ENCODE measurements around the gene TBC1D14. TPM values are rescaled to one million over a fixed set of nuclear protein-coding genes. Genes with fewer than 3 reads are reported as not detected.

The TBC1D14 gene
- total and polyA plus RNA-seq, 9 of the 15 experiments (the other 6 are each of a cell fraction or from before 2014, with no cell fraction given) = 2.1 to 59.6 (median 44.8) TPM

DNA sequence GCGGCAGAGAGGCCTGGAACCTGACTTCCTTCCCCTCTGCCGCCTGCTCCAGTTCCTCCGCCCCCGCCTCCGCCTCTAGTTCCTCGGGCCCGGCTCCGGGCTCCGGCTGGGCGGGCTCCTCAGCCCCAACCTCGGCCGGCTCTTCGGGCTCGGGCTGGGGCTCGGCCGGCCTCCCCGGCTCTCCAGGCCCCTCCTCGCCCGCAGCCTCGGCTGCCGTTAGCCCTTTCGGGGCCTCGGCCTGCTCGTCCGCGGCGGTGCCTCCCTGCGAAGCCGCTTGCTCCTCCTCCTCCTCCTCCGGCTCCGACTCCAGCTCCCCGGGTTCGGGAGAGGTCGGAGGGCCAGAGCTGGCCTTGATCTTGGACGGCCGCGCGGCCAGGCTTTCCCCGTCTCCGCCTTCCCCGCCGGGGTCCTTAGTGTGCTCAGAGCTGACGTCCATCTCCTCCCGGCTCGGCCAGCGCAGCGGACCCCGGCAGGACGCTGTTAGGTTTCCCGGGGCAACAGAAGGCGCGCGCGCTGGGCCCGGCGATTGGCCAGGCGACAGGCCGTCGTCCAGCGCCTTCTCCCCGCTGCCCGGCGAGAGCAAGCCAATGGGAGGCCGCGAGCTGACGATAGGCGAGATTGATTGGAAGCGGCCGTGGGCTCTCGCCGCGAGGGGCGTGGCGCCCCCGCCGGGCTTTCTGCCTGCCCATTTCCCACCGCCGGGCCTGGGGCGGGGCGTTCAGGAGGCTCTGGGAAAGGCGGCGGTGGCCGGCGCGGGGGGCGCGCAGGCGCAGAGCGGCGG is 133.1 kb downstream of the TBC1D14 start (continued):
- TF ChIP-seq, protein P1, sequence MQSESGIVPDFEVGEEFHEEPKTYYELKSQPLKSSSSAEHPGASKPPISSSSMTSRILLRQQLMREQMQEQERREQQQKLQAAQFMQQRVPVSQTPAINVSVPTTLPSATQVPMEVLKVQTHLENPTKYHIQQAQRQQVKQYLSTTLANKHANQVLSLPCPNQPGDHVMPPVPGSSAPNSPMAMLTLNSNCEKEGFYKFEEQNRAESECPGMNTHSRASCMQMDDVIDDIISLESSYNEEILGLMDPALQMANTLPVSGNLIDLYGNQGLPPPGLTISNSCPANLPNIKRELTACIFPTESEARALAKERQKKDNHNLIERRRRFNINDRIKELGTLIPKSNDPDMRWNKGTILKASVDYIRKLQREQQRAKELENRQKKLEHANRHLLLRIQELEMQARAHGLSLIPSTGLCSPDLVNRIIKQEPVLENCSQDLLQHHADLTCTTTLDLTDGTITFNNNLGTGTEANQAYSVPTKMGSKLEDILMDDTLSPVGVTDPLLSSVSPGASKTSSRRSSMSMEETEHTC (IDR thresholded peaks at IDR 0.05) = no peak
- TF ChIP-seq LEF1 (IDR thresholded peaks at IDR 0.05) (no peak), FIP1L1 (IDR thresholded peaks at IDR 0.05; ENCODE audit: low read depth, low read length, poor library complexity, severe bottlenecking) (peak; percentile 54), CTBP1 (IDR thresholded peaks at IDR 0.05; ENCODE audit: borderline replicate concordance) (peak; percentile 97), HDAC8 (tag; IDR thresholded peaks at IDR 0.05) (no peak), ZNF316 (IDR thresholded peaks at IDR 0.05) (no peak), POU5F1 (IDR thresholded peaks at IDR 0.05; ENCODE audit: borderline replicate concordance, low read depth, low read length, partially characterized antibody) (no peak), MEIS2 (IDR thresholded peaks at IDR 0.05; ENCODE audit: partially characterized antibody) (peak; percentile 77), SNAPC5 (CRISPR knock-in tag; IDR thresholded peaks at IDR 0.05) (no peak), EGR1 (conservative IDR thresholded peaks at IDR 0.05) (peak; percentile 89), CREM (IDR thresholded peaks at IDR 0.05; ENCODE audit: low read depth) (peak; percentile 66; the same call in 1 of the 2 replicates), ZNF121 (CRISPR knock-in tag; conservative IDR thresholded peaks at IDR 0.05) (no peak), ZNF134 (CRISPR knock-in tag; conservative IDR thresholded peaks at IDR 0.05) (no peak), BMI1 (IDR thresholded peaks at IDR 0.05; ENCODE audit: low read length) (peak; percentile 64; the same call in 1 of the 2 replicates), POLR2G (IDR thresholded peaks at IDR 0.05; ENCODE audit: low read depth, low read length) (peak; percentile 65), MAZ (CRISPR knock-in tag; conservative IDR thresholded peaks at IDR 0.05 in 1 of 2, IDR thresholded peaks at IDR 0.05 in 1 of 2) (peak in 1 of 2 experiments; percentile 62; a peak in 2 of 4 replicates), ZNF699 (CRISPR knock-in tag; IDR thresholded peaks at IDR 0.05; ENCODE audit: insufficient replicate concordance) (no peak), ZNF717 (CRISPR knock-in tag; IDR thresholded peaks at IDR 0.05) (no peak), CBX1 (IDR thresholded peaks at IDR 0.05; ENCODE audit: low read depth) (no peak), ZNF79 (CRISPR knock-in tag; IDR thresholded peaks at IDR 0.05; ENCODE audit: low read depth) (no peak), JUN (IDR thresholded peaks at IDR 0.05; ENCODE audit: borderline replicate concordance, low read depth, low read length) (no peak), JUN (CRISPR knock-in tag; IDR thresholded peaks at IDR 0.05; ENCODE audit: borderline replicate concordance) (no peak), U2AF1 (optimal IDR thresholded peaks at IDR 0.05; ENCODE audit: low read depth, low read length) (peak; percentile 49), SRSF7 (optimal IDR thresholded peaks at IDR 0.05; ENCODE audit: low read depth, low read length) (no peak), ZNF707 (CRISPR knock-in tag; conservative IDR thresholded peaks at IDR 0.05) (no peak), ZKSCAN8 (CRISPR knock-in tag; IDR thresholded peaks at IDR 0.05) (no peak), STAT5B (CRISPR knock-in tag; IDR thresholded peaks at IDR 0.05) (no peak)
- TF ChIP-seq, protein P2, sequence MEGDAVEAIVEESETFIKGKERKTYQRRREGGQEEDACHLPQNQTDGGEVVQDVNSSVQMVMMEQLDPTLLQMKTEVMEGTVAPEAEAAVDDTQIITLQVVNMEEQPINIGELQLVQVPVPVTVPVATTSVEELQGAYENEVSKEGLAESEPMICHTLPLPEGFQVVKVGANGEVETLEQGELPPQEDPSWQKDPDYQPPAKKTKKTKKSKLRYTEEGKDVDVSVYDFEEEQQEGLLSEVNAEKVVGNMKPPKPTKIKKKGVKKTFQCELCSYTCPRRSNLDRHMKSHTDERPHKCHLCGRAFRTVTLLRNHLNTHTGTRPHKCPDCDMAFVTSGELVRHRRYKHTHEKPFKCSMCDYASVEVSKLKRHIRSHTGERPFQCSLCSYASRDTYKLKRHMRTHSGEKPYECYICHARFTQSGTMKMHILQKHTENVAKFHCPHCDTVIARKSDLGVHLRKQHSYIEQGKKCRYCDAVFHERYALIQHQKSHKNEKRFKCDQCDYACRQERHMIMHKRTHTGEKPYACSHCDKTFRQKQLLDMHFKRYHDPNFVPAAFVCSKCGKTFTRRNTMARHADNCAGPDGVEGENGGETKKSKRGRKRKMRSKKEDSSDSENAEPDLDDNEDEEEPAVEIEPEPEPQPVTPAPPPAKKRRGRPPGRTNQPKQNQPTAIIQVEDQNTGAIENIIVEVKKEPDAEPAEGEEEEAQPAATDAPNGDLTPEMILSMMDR (IDR thresholded peaks at IDR 0.05 in 2 of 3, conservative IDR thresholded peaks at IDR 0.05 in 1 of 3; ENCODE audit: insufficient read depth in 2 of 3, low read depth in 1 of 3, low read length in 3 of 3) = 0 out of 6 replicates have a peak, but pooled peaks of 1 of the 3 experiments have one; percentile 23

Measured in K562 (cell line).